Smooth muscle cell (in vitro differentiated cells): ENCODE measurements around the gene PCGF6. TPM values are rescaled to one million over a fixed set of nuclear protein-coding genes. Genes with fewer than 3 reads are reported as not detected.
A peak's percentile ranks its signal among the peaks of the same experiment; 100 is the strongest.

ENCODE experiments used
- DNase-seq: peaks from one replicate; lab custom pipeline; 2025; ENCODE audit not compliant: unreplicated experiment; lab: John Stamatoyannopoulos, UW
- H2AFZ ChIP-seq: fragments of 200-600 bp; sonication (generic); 2 replicates; pipeline ENCODE4 v1.6.0; 2016; ENCODE audit warnings: antibody characterized with exemption, low read depth, mild to moderate bottlenecking
- H3F3A ChIP-seq: fragments of 200-600 bp; sonication (generic); 2 replicates; pipeline ENCODE4 v1.6.0; 2017; ENCODE audit warnings: antibody characterized with exemption, low read depth
- H3K27ac ChIP-seq: fragments of 200-600 bp; sonication (generic); 2 replicates; pipeline ENCODE4 v1.5.1; 2016; ENCODE audit warnings: low read depth, mild to moderate bottlenecking
- H3K27me3 ChIP-seq: fragments of 200-600 bp; sonication (generic); 2 replicates; pipeline ENCODE4 v1.6.1; 2016; ENCODE audit warnings: low read depth, mild to moderate bottlenecking
- H3K36me3 ChIP-seq: fragments of 200-600 bp; sonication (generic); 2 replicates; pipeline ENCODE4 v1.5.1; 2016; ENCODE audit warnings: low read depth
- H3K4me1 ChIP-seq: fragments of 200-600 bp; sonication (generic); 2 replicates; pipeline ENCODE4 v1.5.1; 2016; ENCODE audit warnings: low read depth
- H3K4me2 ChIP-seq: fragments of 200-600 bp; sonication (generic); 2 replicates; pipeline ENCODE4 v1.6.0; 2016; ENCODE audit warnings: mild to moderate bottlenecking
- H3K4me3 ChIP-seq: fragments of 200-600 bp; sonication (generic); 2 replicates; pipeline ENCODE4 v1.5.1; 2016; ENCODE audit warnings: mild to moderate bottlenecking
- H3K79me2 ChIP-seq: fragments of 200-600 bp; sonication (generic); 2 replicates; pipeline ENCODE4 v1.6.0; 2016; ENCODE audit warnings: low read depth, mild to moderate bottlenecking
- H3K9ac ChIP-seq: fragments of 200-600 bp; sonication (generic); 2 replicates; pipeline ENCODE4 v1.6.0; 2016; ENCODE audit warnings: low read depth
- H3K9me3 ChIP-seq: fragments of 200-600 bp; sonication (generic); replicated peaks from 2 replicates; pipeline ENCODE4 v1.5.1; 2016; ENCODE audit warnings: low read depth
- H4K20me1 ChIP-seq: fragments of 200-600 bp; sonication (generic); 2 replicates; pipeline ENCODE4 v1.6.0; 2016; ENCODE audit warnings: low read depth
- CTCF ChIP-seq: fragments of 200-600 bp; sonication (generic); IDR thresholded peaks from 2 replicates; pipeline ENCODE4 v1.5.1; 2017; ENCODE audit warnings: borderline replicate concordance, mild to moderate bottlenecking, antibody characterized with exemption; ENCODE audit not compliant: insufficient read depth, poor library complexity, severe bottlenecking
- WGBS: methylation state at CpG from one replicate; pipeline ENCODE4 v1.1.7; 2016; ENCODE audit warnings: low lambda C conversion rate; 5-methylcytosine and 5-hydroxymethylcytosine counted together
- polyA plus RNA-seq: library from polyadenylated mRNA; unstranded; fragments of >200 nt; fragmentation: Nextera tagmentation; extraction: Ambion mirVana; gene quantifications from 2 replicates; pipeline ENCODE4 v1.2.1, GENCODE V29; 2016
- total RNA-seq: library from RNA; depleted of rRNA; stranded (reverse); fragments of >200 nt; gene quantifications from 2 replicates; pipeline ENCODE4 v1.2.3, GENCODE V29; 2014

The PCGF6 gene
- total and polyA plus RNA-seq, 2 experiments from 2014 or later, result 8.1 to 10.4 TPM

- DNase-seq, result no peak
- H4K20me1 ChIP-seq, result no peaks in the 10 kb centered on the region
- WGBS, result 98% methylated on average over 2 of the region's 2 CpGs
- H3K9me3 ChIP-seq, result no peaks in the 10 kb centered on the region
- H2AFZ ChIP-seq, result no peak overlapping the region
- H3K27ac ChIP-seq, result no peak overlapping the region
- H3K4me1 ChIP-seq, result no peaks in the 10 kb centered on the region
- H3K36me3 ChIP-seq, result no peaks in the 10 kb centered on the region
- no peak overlapping the region for H3K4me3 ChIP-seq
- TF ChIP-seq CTCF, result peak; percentile 72
- no peaks in the 10 kb centered on the region for H3K79me2 ChIP-seq
- H3K4me2 ChIP-seq, result no peak overlapping the region
- H3K27me3 ChIP-seq, result no peaks in the 10 kb centered on the region
- no peak overlapping the region for H3K9ac ChIP-seq
- H3F3A ChIP-seq, result no peaks in the 10 kb centered on the region
Measured at GRCh38 chr10:103333934-103334520, 16.9 kb downstream of the PCGF6 start.

- WGBS, result 99% methylated on average over 7 of the region's 7 CpGs
Measured at GRCh38 chr10:103327906-103328305, 23.0 kb downstream of the PCGF6 start.

GRCh38 chr10:103316087-103316486, 34.9 kb downstream of the PCGF6 start:
- H2AFZ ChIP-seq, result no peak overlapping the region
- peaks cover 7% of the 10 kb centered on the region for H3K36me3 ChIP-seq
- no peak for DNase-seq
- H3K27ac ChIP-seq, result no peak overlapping the region
- no peaks in the 10 kb centered on the region for H3K4me1 ChIP-seq
- no peaks in the 10 kb centered on the region for H3K27me3 ChIP-seq
- H3K79me2 ChIP-seq, result no peaks in the 10 kb centered on the region
- no peaks in the 10 kb centered on the region for H4K20me1 ChIP-seq
- H3K4me2 ChIP-seq, result no peak overlapping the region
- H3F3A ChIP-seq, result no peaks in the 10 kb centered on the region
- no peak for TF ChIP-seq CTCF
- H3K9ac ChIP-seq, result no peak overlapping the region
- no peak overlapping the region for H3K4me3 ChIP-seq
- no peaks in the 10 kb centered on the region for H3K9me3 ChIP-seq

More at GRCh38 chr10:103327906-103328305, 23.0 kb downstream of the PCGF6 start:
- Histone ChIP-seq H2AFZ (no peak overlapping the region), H3K4me3 (no peak overlapping the region), H3K79me2 (no peaks in the 10 kb centered on the region), H3K9me3 (no peaks in the 10 kb centered on the region), H4K20me1 (no peaks in the 10 kb centered on the region), H3K27me3 (no peaks in the 10 kb centered on the region), H3K9ac (no peak overlapping the region), H3K4me1 (no peaks in the 10 kb centered on the region), H3F3A (no peaks in the 10 kb centered on the region), H3K27ac (no peak overlapping the region), H3K36me3 (peaks cover 3% of the 10 kb centered on the region), H3K4me2 (no peak overlapping the region)
- DNase-seq, result no peak
- TF ChIP-seq CTCF, result no peak

GRCh38 chr10:103310197-103310596, 40.7 kb downstream of the PCGF6 start:
- 93% methylated on average over 1 of the region's 1 CpG for WGBS
- no peak overlapping the region for H3K27ac ChIP-seq
- H3K36me3 ChIP-seq, result peaks cover 2% of the 10 kb centered on the region
- no peak overlapping the region for H3K4me3 ChIP-seq
- H3K79me2 ChIP-seq, result no peaks in the 10 kb centered on the region
- H3K4me1 ChIP-seq, result no peaks in the 10 kb centered on the region
- H3K4me2 ChIP-seq, result no peak overlapping the region
- no peaks in the 10 kb centered on the region for H3F3A ChIP-seq
- H2AFZ ChIP-seq, result no peak overlapping the region
- no peak for TF ChIP-seq CTCF
- H4K20me1 ChIP-seq, result no peaks in the 10 kb centered on the region
- no peaks in the 10 kb centered on the region for H3K27me3 ChIP-seq
- H3K9me3 ChIP-seq, result no peaks in the 10 kb centered on the region
- no peak overlapping the region for H3K9ac ChIP-seq
- DNase-seq, result no peak
